PFSK-1 (cell line): ENCODE measurements around the gene TOR2A.

Experiments
- POLR2AphosphoS5 ChIP-seq: IDR thresholded peaks from 2 replicates; pipeline ENCODE4 v1.6.1; 2012; ENCODE audit warnings: low read depth, mild to moderate bottlenecking, control low read depth, low read length, moderate library complexity
- SIN3A ChIP-seq: IDR thresholded peaks from 2 replicates; pipeline ENCODE4 v1.6.1; 2012; ENCODE audit warnings: mild to moderate bottlenecking, low read length, moderate library complexity, borderline replicate concordance; ENCODE audit not compliant: insufficient read depth
- TAF1 ChIP-seq: IDR thresholded peaks from 2 replicates; pipeline ENCODE4 v1.6.1; 2012; ENCODE audit warnings: low read length, control low read depth, borderline replicate concordance; ENCODE audit not compliant: insufficient read depth

GRCh38 chr9:127776924-127777289, 41.8 kb upstream of the TOR2A start:
- TF ChIP-seq POLR2AphosphoS5 = no peak
- TF ChIP-seq SIN3A = no peak
- no peak for TF ChIP-seq TAF1
